Glutamatergic neuron (in vitro differentiated cells): ENCODE results near the gene SNX6. TPM values are rescaled to one million over a fixed set of nuclear protein-coding genes. Genes with fewer than 3 reads are reported as not detected.
A peak's percentile ranks its signal among the peaks of the same experiment; 100 is the strongest.

Experiments used
- DNase-seq: peaks from one replicate; pipeline ENCODE4 v3.0.0; 2022
- H3K27ac Mint-ChIP-seq: one replicate; pipeline ENCODE4 v1.8.0; 2020; ENCODE audit warnings: mild to moderate bottlenecking, mixed read lengths, inconsistent platforms; ENCODE audit not compliant: unreplicated experiment
- H3K27me3 Mint-ChIP-seq: one replicate; pipeline ENCODE4 v1.8.0; 2020; ENCODE audit warnings: mild to moderate bottlenecking, moderate library complexity, mixed read lengths, inconsistent platforms; ENCODE audit not compliant: unreplicated experiment
- H3K36me3 Mint-ChIP-seq: one replicate; pipeline ENCODE4 v1.8.0; 2020; ENCODE audit warnings: mild to moderate bottlenecking, mixed read lengths, inconsistent platforms; ENCODE audit not compliant: unreplicated experiment
- H3K4me1 Mint-ChIP-seq: one replicate; pipeline ENCODE4 v1.8.0; 2020; ENCODE audit warnings: mild to moderate bottlenecking, low read depth, mixed read lengths, inconsistent platforms; ENCODE audit not compliant: unreplicated experiment
- H3K4me3 Mint-ChIP-seq: one replicate; pipeline ENCODE4 v1.8.0; 2020; ENCODE audit warnings: mild to moderate bottlenecking, mixed read lengths, inconsistent platforms; ENCODE audit not compliant: unreplicated experiment
- H3K9me3 Mint-ChIP-seq: one replicate; pipeline ENCODE4 v1.8.0; 2020; ENCODE audit warnings: mild to moderate bottlenecking, moderate library complexity, mixed read lengths, inconsistent platforms; ENCODE audit not compliant: unreplicated experiment
- long read RNA-seq: library from polyadenylated mRNA; unstranded; transcript quantifications from one replicate; pipeline ENCODE4 v2.0.0, GENCODE V29; 2020; ENCODE audit not compliant: unreplicated experiment
- total RNA-seq: library from RNA; stranded (reverse); fragmentation: NEBNext Ultra II Directional; extraction: Animal tissue kit (Norgen Biotek cat#: 25700); gene quantifications from one replicate; pipeline ENCODE4 v1.2.1, GENCODE V29; 2021; ENCODE audit not compliant: unreplicated experiment
- TF ChIP-seq, protein P1 (sequence below): fragments of 200-600 bp; sonication (generic); IDR thresholded peaks from one replicate; pipeline ENCODE4 v1.5.0; 2021; ENCODE audit not compliant: partially characterized antibody, unreplicated experiment

SNX6 gene
- 71.3 TPM for total RNA-seq
- long read RNA-seq, transcript SNX6-202 (13 exons, 3,398 nt): minor isoform, 6 of 69 reads
- long read RNA-seq, transcript SNX6-201 (14 exons, 2,001 nt): major isoform, 39 of 69 reads
- long read RNA-seq, partial matches to known transcripts: 14 of 69 reads
- long read RNA-seq, other reads (novel, unspliced or antisense): 10 of 69 reads

GRCh38 chr14:34629657-34630529, at the start of gene SNX6:
Gene SNX6 (minus strand): TSS chr14:34630148. CDS start chr14:34630116, 32 bp downstream.
- TF ChIP-seq, protein P1, sequence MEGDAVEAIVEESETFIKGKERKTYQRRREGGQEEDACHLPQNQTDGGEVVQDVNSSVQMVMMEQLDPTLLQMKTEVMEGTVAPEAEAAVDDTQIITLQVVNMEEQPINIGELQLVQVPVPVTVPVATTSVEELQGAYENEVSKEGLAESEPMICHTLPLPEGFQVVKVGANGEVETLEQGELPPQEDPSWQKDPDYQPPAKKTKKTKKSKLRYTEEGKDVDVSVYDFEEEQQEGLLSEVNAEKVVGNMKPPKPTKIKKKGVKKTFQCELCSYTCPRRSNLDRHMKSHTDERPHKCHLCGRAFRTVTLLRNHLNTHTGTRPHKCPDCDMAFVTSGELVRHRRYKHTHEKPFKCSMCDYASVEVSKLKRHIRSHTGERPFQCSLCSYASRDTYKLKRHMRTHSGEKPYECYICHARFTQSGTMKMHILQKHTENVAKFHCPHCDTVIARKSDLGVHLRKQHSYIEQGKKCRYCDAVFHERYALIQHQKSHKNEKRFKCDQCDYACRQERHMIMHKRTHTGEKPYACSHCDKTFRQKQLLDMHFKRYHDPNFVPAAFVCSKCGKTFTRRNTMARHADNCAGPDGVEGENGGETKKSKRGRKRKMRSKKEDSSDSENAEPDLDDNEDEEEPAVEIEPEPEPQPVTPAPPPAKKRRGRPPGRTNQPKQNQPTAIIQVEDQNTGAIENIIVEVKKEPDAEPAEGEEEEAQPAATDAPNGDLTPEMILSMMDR: no peak
- Mint-ChIP-seq H3K36me3 (peaks cover 4% of the 10 kb centered on the region), H3K27me3 (peaks cover 2% of the 10 kb centered on the region), H3K27ac (peak within 1 kb of the TSS; percentile 90), H3K4me1 (no peaks in the 10 kb centered on the region), H3K9me3 (no peaks in the 10 kb centered on the region), H3K4me3 (peak within 1 kb of the TSS; percentile 98)
- peak; percentile 90 for DNase-seq

DNA sequence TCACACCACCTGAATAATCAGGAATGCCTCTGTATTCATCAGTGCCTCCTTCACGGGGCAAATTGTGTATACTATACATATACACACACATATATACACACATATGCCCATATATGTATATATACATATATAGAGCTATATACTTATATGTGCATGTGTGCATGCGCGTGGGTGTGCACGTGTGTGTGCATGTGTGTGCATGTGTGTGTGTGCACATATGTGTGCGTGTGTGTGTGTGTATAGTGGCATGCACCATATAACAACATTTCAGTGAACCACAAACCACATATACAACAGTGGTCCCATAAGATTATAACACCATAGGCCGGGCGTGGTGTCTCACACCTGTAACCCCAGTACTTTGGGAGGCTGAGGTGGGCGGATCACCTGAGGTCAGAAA, 48.8 kb upstream of the SNX6 start:
- no peak for DNase-seq
- H3K36me3 Mint-ChIP-seq: no peaks in the 10 kb centered on the region
- peaks cover 3% of the 10 kb centered on the region for H3K4me1 Mint-ChIP-seq
- TF ChIP-seq, protein P1: no peak
- no peak overlapping the region for H3K27ac Mint-ChIP-seq
- no peaks in the 10 kb centered on the region for H3K9me3 Mint-ChIP-seq
- no peak overlapping the region for H3K4me3 Mint-ChIP-seq
- peaks cover 3% of the 10 kb centered on the region for H3K27me3 Mint-ChIP-seq

- peaks cover 3% of the 10 kb centered on the region for H3K27me3 Mint-ChIP-seq
- no peak overlapping the region for H3K4me3 Mint-ChIP-seq
- peaks cover 3% of the 10 kb centered on the region for H3K4me1 Mint-ChIP-seq
- no peaks in the 10 kb centered on the region for H3K36me3 Mint-ChIP-seq
- TF ChIP-seq, protein P1: no peak
- H3K9me3 Mint-ChIP-seq: no peaks in the 10 kb centered on the region
- H3K27ac Mint-ChIP-seq: no peak overlapping the region
- DNase-seq: no peak
Measured at GRCh38 chr14:34678306-34678705, 48.4 kb upstream of the SNX6 start.

- no peaks in the 10 kb centered on the region for H3K36me3 Mint-ChIP-seq
- TF ChIP-seq, protein P1: no peak
Measured at GRCh38 chr14:34676516-34677211, 46.7 kb upstream of the SNX6 start.

More at GRCh38 chr14:34676516-34677211, 46.7 kb upstream of the SNX6 start:
- H3K4me3 Mint-ChIP-seq: no peak overlapping the region
- H3K9me3 Mint-ChIP-seq: no peaks in the 10 kb centered on the region
- H3K27me3 Mint-ChIP-seq: peaks cover 3% of the 10 kb centered on the region
- H3K4me1 Mint-ChIP-seq: peaks cover 3% of the 10 kb centered on the region
- DNase-seq: no peak
- H3K27ac Mint-ChIP-seq: no peak overlapping the region
